ENCODE data around the gene VPS26B.

VPS26B gene

GRCh38 chr11:134200688-134201087 lies 23.8 kb upstream of the VPS26B start:
- no peak for TF ChIP-seq CTCF (IDR thresholded peaks at IDR 0.05; ENCODE audit: low read depth, low read length)
- no peak for DNase-seq (ENCODE audit: extremely low read depth, low read depth)

- DNase-seq (ENCODE audit: extremely low read depth, low read depth), result no peak
- no peak for TF ChIP-seq CTCF (IDR thresholded peaks at IDR 0.05; ENCODE audit: low read depth, low read length)
These were observed 21.8 kb upstream of the VPS26B start for GRCh38 chr11:134202661-134203060.

- no peak for TF ChIP-seq CTCF (IDR thresholded peaks at IDR 0.05; ENCODE audit: low read depth, low read length)
- DNase-seq (ENCODE audit: extremely low read depth, low read depth), result no peak
These were observed 18.7 kb upstream of the VPS26B start for GRCh38 chr11:134205729-134206128.

GRCh38 chr11:134206185-134206584 lies 18.3 kb upstream of the VPS26B start:
- TF ChIP-seq CTCF (IDR thresholded peaks at IDR 0.05; ENCODE audit: low read depth, low read length), result no peak

GRCh38 chr11:134207538-134208239 lies 16.8 kb upstream of the VPS26B start:
- DNase-seq (ENCODE audit: extremely low read depth, low read depth), result no peak
- peak; percentile 51 for TF ChIP-seq CTCF (IDR thresholded peaks at IDR 0.05; ENCODE audit: low read depth, low read length)

More at GRCh38 chr11:134206185-134206584, 18.3 kb upstream of the VPS26B start:
- DNase-seq (ENCODE audit: extremely low read depth, low read depth), result no peak

- DNase-seq (ENCODE audit: extremely low read depth, low read depth), result no peak
- TF ChIP-seq CTCF (IDR thresholded peaks at IDR 0.05; ENCODE audit: low read depth, low read length), result no peak
These were observed 8.6 kb upstream of the VPS26B start for GRCh38 chr11:134215836-134216235.

GRCh38 chr11:134216816-134217215 lies 7.7 kb upstream of the VPS26B start:
- no peak for DNase-seq (ENCODE audit: extremely low read depth, low read depth)
- no peak for TF ChIP-seq CTCF (IDR thresholded peaks at IDR 0.05; ENCODE audit: low read depth, low read length)

Data from AG09319 (cell line).